NCI-H526 (cell line): Measurements from ENCODE around the gene SLC12A9.
"Not testable (repeated sequence)": the region's sequence is repeated elsewhere in the genome, so short reads cannot be mapped to it uniquely, and the experiment has no call there.

Source experiments
- DNase-seq, 2 experiments: peaks; one replicate each; lab custom pipeline; 2025; lab: John Stamatoyannopoulos, UW

SLC12A9 gene

DNA sequence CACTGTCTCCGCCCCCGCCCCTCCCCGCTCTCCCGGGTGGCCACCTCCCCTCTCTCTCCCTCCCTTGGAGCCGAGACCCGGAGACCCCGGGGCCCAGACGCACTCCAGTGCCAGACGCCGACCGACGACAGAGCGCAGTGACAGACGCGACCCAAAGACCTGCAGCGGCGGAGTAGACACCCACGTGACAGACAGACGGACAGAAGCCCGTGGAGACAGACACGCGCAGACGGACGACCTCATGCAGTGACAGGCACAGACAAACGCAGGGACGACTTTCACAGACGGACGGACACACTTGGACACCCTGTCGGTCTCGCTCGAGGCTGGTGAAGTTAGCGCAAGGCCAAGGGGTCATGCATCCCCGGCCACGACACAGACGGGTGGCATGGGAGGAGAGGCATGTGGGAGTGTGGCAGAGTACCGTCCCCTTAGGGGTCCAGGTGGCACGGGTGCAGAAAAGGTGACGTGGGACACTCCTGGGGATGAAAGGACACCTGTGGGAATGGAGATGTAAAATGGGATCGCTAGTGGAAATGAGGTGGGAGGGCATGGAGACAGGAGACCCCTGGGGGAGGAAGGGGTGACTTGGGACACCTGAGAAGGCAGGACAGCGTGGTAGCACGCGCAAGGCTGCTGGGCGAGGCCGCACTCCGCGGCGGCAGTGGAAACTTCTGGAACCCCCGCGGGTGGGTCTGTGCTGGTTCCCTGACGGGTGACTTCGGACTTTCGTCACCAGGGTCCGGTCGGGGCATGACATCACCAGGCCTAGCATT, 43.6 kb downstream of the SLC12A9 start:
- DNase-seq, result peak in 1 of 2 experiments; percentile 69

DNA sequence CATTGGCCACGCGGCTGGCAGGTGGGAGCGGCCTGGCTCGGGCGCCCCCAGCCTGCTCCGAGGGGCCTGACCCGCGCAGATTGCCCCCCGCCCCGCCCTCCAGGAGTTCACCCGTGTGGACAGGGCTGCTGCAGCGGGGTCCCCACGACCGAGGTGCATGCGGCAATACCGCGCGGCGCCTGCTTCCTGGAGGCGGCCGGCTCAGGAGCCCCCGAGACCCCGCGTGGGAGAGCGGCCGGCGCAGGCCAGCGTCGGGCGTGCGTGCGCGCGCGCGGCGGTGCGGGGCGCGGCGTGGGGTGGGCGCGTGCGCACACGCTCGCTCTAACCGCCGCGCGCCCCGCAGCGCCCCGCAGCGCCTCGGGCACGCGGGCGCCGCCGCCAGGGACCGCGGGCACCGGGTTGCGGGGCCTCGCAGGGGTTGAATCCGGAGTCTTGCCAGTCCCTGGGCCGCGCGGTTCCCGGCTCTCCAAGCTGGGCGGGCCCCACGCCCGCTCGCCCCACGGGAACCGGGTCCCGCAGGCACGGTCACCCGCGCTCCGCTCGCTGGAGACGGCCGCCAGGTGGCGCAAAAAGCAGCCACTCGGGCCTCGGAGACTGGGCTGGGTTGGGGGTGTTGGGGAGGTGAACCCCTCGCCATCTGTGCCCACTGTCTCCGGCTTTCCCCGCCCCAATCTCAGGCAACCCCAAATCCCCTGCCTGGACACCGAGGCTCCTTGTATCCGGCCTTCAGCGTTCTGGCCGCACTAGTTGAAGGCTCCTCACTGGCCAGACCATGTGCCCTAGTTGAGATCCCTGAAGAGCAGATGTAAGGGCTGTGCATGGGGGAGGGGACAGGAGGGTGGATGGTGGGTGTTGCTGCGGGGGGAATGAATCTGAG, 44.5 kb downstream of the SLC12A9 start:
- DNase-seq, result peak in 1 of 2 experiments; percentile 50

DNA sequence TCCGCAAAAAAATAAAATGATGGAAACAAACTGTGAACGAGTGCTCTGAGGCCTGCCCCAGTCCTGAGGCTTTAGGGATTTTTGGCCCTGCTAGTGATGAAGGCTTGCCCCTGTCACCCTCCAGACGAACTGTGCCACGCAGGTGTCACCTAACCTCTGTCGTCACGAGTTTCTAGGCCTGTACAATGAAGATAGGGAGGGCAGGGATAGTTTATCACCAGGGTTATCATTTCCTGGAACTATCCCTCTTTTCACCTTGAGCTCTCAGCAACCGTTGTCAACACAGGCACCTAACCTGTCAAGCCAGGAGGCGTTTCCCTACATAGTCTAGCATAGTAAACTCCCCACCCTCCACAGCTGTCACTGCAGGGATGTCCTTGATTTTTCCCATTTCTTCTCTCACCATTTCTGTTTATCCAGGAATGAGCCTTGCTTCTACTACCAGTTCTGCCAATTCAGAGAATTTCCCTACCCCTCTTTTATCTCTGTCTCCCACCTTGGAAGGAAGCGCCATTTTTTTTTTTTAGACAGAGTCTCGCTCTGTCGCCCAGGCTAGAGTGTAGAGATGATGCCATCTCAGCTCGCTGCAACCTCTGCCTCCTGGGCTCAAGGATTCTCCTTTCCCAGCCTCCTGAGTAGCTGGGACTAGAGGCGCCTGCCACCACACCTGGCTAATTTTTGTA, 45.4 kb downstream of the SLC12A9 start:
- no peak for DNase-seq

DNA sequence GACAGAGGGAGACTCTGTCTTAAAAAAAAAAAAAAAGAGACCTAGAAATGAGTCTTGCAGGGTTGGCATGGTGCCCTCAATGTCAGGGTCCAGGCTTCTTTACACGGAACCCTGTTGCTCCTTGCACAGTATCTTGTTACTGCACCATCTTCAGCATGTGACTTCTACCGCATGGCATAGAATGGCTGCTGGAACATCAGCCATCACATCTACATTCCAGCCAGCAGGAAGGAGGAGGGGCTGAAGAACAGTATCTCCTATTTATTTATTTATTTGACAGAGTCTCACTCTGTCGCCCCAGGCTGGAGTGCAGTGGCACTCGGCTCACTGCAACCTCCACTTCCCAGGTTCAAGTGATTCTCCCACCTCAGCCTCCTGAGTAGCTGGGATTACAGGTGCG, 46.9 kb downstream of the SLC12A9 start:
- DNase-seq, result no peak

DNA sequence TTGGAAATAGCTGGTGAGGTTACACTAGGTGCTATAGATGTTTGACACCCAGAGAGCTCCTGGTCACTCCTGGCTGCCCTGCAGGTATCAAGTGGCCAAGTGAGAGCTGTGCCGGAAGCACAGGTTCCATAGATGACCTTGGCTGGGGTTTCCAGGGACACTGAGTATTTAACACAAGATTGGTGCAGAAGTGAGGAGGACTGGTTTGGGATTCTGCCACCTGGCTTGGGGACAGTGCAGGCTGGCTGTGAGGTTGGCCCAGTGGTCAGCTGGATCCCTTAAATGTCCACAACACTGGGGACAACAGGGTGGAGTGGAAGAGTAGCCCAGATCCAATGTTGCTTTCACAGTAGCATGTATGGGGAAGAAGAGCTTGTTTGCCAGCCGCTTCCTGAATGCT, 48.5 kb downstream of the SLC12A9 start:
- no peak for DNase-seq

DNA sequence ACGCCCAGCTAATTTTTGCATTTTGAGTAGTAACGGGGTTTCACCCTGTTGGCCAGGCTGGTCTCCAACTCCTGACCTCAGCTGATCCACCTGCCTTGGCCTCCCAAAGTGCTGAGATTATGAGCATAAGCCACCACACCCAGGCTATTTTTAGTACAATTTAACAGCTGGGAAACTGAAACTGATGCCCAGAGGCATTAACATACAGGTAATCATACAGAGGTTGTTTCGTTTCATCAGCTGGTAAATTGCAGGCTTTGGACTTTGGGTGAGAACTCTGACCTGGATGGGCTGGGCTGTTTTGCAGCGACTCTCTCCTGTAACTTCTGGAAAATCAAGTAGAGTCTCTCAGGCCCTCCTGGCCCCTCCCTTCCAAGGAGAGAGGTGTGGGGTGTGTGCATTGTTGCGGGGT, 49.4 kb downstream of the SLC12A9 start:
- DNase-seq, result no peak

DNA sequence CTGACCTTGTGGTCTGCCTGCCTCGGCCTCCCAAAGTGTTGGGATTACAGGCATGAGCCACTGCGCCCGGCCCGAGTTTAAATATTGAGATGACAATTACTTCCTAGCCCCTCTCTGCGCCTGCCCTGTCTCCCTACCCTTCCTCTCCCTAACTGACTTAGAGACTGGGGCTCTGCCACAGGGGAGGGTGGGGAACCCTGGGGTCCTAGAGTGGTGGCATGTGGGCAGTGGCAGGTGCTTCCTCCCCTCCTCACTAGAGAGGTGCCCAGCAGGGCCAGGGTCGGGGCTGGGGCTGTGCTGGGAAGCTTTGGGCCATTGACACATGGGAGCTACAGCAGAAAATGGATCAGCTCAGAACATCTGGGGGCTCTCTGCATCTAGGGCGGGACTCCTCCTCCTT, 50.1 kb downstream of the SLC12A9 start:
- DNase-seq, result no peak

DNA sequence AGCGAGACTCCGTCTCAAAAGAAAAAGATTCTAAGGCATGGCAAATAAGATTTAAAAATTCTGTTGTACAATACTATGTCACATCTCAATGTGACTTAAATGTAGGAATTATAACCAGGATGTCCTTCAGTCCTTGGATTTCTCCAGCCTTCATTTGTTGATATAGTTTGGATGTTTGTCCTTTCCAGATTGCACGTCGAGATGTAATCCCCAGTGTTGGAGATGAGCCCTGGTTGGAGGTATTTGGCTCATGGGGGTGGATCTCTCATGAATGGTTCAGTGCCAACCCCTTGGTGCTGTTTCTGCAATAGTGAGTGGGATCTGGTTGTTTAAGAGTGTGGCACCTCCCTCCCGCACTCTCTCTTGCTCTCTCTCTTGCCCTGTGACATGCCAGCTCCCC, 56.0 kb downstream of the SLC12A9 start:
- no peak for DNase-seq

DNA sequence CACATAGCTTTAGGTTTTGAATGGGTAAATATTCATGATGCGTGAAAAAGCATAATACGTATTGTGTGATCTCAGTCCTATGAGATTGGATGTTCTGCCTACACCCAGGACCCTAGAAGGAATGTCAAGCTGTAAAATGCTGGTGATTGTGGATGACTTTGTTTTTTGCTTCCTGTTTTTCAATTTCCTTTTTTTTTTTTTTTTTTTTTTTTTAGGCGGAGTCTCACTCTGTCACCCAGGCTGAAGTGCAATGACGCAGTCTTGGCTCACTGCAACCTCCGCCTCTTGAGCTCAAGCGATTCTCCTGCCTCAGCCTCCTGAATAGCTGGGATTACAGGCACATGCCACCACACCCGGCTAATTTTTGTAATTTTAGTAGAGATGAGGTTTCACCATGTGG, 57.9 kb downstream of the SLC12A9 start:
- not testable (repeated sequence) for DNase-seq

DNA sequence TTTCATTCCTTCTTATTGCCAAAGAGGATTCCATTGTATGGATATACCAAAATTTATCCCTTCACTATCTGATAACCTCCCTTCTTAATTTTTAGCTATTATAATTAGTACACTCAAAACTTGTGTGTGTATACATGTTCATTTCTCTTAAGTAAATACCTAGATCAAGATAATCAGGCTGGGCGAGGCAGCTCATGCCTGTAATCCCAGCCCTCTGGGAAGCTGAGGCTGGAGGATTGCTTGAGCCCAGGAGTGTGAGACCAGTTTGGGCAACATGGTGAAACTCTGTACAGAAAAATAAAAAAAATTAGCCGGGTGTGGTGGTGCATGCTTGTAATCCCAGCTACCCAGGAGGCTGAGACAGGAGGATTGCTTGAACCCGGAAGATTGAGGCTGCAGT, 59.0 kb downstream of the SLC12A9 start:
- DNase-seq, result no peak

DNA sequence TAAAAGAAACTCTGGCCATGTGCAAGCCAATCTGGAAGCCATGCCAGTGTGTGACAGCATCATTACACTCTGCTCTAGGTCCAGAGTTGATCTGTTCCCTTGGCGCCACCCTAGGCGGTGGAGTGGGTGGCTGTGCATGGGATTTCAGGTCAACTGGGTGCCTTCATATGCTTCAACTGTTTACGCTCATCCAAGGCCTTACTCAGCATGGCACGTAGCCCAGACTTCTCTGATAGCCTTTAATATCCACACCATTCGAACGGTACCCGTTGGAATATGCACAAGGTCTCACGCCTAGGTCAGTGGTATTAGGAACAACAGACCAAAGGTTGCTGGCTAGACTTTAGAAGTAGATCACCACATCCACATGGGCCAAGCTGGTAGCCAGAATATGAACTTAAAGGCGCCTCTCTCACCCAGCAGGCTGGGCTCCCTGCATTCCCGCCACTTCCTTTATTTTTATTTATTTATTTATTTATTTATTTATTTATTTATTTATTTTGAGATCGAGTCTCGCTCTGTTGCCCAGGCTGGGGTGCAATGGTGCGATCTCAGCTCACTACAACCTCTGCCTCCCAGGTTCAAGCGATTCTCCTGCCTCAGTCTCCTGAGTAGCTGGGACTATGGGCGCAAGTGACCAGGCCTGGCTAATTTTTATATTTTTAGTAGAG, 61.8 kb downstream of the SLC12A9 start:
- DNase-seq, result no peak

DNA sequence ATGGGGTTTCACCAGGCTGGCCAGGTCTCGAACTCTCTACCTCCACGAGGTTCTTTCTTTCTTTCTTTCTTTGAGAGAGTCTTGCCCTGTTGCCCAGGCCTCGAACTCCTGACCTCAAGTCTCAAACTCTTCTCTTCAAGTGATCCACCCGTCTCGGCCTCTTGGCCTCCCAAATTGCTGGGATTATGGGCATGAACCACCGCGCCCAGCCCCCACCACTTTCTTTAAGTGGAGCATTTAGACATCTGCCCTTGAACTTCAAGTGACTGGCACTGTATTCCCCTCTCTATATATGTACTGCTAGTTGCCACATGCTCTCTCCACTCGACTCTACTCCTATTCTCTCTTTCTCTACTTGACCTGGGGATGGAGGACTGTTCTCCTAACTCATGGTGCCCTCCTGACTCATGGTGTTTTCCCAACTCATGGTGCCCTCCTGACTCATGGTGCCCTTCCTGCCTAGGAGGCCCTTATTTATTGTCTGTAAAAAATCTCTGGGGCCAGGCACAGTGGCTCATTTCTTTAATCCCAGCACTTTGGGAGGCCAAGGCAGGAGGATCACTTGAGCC, 62.5 kb downstream of the SLC12A9 start:
- no peak for DNase-seq
